Peyer's patch (tissue), 4 donors: Measurements from ENCODE around the gene WIPF2.

Experiments used
- POLR2A ChIP-seq, 2 donors: fragments of 450-650 bp; IDR thresholded peaks; one replicate each; pipeline ENCODE4 v1.5.1; 2017; ENCODE audit warnings: antibody characterized with exemption in 2 of 2, mild to moderate bottlenecking in 2 of 2, moderate library complexity in 2 of 2
- TF ChIP-seq, protein P1 (sequence below), 6 experiments: fragments of 450-650 bp in 4 of 6; fragments of 200-600 bp in 2 of 6; sonication (generic) in 1 of 6; IDR thresholded peaks; one replicate each; pipeline ENCODE4 v1.5.1; 2017 to 2019; ENCODE audit warnings: antibody characterized with exemption in 6 of 6, mild to moderate bottlenecking in 3 of 6, moderate library complexity in 1 of 6

DNA sequence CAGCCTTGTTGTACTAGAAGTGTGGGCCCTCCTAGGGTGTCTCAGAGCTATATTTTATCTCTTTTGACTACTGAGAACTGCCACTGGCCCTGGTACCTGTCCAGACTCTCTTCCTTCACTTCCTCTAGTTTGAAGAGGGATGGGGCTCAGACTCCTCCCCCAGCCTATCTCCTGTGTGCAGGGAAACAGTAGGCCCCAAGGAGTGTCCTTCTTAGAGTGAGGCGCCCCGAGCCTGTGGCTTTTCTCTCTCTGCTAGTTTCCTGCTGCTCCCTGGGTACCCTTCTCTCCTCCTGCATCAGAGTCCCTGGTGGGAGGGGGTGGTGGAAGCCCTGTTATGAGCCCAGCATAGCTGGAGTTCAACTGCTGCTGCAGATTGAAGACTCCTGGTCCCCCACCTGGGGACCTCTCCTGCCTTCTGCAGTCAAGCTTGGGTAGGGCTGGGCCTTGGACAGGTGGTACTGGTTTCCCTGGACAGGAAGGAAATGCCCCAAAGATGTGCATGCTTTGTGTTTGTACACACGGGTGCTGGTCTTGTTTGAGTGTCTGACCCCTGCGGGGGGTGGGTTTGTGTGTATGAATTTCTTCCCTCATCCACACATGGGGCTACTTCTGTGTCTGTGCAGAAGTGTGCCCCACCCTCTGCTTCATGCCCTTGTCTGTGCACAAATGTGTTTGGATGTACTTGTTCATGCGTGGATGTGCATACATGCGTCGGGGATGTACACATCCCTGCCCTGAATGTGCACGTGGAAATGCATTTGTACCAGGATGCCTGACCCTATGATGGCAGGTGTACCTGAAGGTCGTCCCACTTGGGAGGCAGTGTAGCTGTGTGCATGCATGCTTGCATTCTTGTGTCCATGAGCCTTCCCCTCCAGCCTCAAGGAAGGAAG is 96.8 kb downstream of the WIPF2 start:
- TF ChIP-seq, protein P1, sequence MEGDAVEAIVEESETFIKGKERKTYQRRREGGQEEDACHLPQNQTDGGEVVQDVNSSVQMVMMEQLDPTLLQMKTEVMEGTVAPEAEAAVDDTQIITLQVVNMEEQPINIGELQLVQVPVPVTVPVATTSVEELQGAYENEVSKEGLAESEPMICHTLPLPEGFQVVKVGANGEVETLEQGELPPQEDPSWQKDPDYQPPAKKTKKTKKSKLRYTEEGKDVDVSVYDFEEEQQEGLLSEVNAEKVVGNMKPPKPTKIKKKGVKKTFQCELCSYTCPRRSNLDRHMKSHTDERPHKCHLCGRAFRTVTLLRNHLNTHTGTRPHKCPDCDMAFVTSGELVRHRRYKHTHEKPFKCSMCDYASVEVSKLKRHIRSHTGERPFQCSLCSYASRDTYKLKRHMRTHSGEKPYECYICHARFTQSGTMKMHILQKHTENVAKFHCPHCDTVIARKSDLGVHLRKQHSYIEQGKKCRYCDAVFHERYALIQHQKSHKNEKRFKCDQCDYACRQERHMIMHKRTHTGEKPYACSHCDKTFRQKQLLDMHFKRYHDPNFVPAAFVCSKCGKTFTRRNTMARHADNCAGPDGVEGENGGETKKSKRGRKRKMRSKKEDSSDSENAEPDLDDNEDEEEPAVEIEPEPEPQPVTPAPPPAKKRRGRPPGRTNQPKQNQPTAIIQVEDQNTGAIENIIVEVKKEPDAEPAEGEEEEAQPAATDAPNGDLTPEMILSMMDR (IDR thresholded peaks at IDR 0.05), result no peak
- no peak for TF ChIP-seq POLR2A (IDR thresholded peaks at IDR 0.05)
